Panc1 (cell line): ENCODE data around the gene ZFHX3. TPM values are rescaled to one million over a fixed set of nuclear protein-coding genes. Genes with fewer than 3 reads are reported as not detected.

ENCODE experiments used
- ATAC-seq: fragments of 200-7000 bp; cut with Tn5 transposase; 2 replicates; pipeline ENCODE4 v1.9.1; 2020; ENCODE audit warnings: mild to moderate bottlenecking, moderate library complexity
- BruUV-seq: library from RNA; stranded (reverse); fragments of 400-500 nt; replicated peaks from 2 replicates; lab custom pipeline; 2021; lab: Mats Ljungman, UMichigan
- CTCF ChIA-PET: fragments of 300-600 bp; sonication (Branson Sonifier 250); formaldehyde crosslinking; loops from one replicate; lab custom pipeline; 2022; ENCODE audit warnings: antibody characterized with exemption; lab: Charles Lee
- POLR2A ChIA-PET: fragments of 300-600 bp; sonication (Branson Sonifier 250); formaldehyde crosslinking; loops from one replicate; lab custom pipeline; 2022; ENCODE audit warnings: antibody characterized with exemption; lab: Charles Lee
- DNase-seq: peaks from one replicate; pipeline ENCODE4 v3.0.0-alpha.2; 2010; ENCODE audit warnings: low read depth, low spot score
- H3K27ac ChIP-seq: 2 replicates; pipeline ENCODE4 v1.5.1; 2011; ENCODE audit warnings: mild to moderate bottlenecking, low read length, inconsistent platforms
- H3K27me3 ChIP-seq: fragments of 200-500 bp; sonication (Bioruptor generic); 2 replicates; pipeline ENCODE4 v1.6.0; 2014; ENCODE audit warnings: low read length, inconsistent platforms; ENCODE audit not compliant: control insufficient read depth, insufficient read depth
- H3K36me3 ChIP-seq: fragments of 200-500 bp; sonication (Bioruptor generic); 2 replicates; pipeline ENCODE4 v1.5.1; 2014; ENCODE audit warnings: inconsistent platforms, mild to moderate bottlenecking, low read length, moderate library complexity; ENCODE audit not compliant: control insufficient read depth, insufficient read depth
- H3K4me1 ChIP-seq: 2 replicates; pipeline ENCODE4 v1.5.1; 2011; ENCODE audit warnings: inconsistent platforms, mild to moderate bottlenecking, low read length, moderate library complexity; ENCODE audit not compliant: control insufficient read depth, insufficient read depth
- H3K4me3 ChIP-seq, 2 experiments: 2 replicates each; pipeline ENCODE4 v1.5.1; 2011 to 2012; ENCODE audit warnings: low read depth in 2 of 2, low read length in 2 of 2, mild to moderate bottlenecking in 2 of 2, inconsistent platforms in 1 of 2, moderate library complexity in 1 of 2
- H3K9me3 ChIP-seq: fragments of 200-500 bp; sonication (Bioruptor generic); 2 replicates; pipeline ENCODE4 v1.5.1; 2014; ENCODE audit warnings: low read depth, mild to moderate bottlenecking, inconsistent platforms, low read length, moderate library complexity; ENCODE audit not compliant: control insufficient read depth, insufficient read depth
- POLR2AphosphoS5 ChIP-seq: IDR thresholded peaks from 2 replicates; pipeline ENCODE4 v1.6.1; 2012; ENCODE audit warnings: mild to moderate bottlenecking, low read depth, low read length, moderate library complexity
- SIN3A ChIP-seq: IDR thresholded peaks from 2 replicates; pipeline ENCODE4 v1.6.1; 2012; ENCODE audit warnings: low read depth, mild to moderate bottlenecking, low read length, moderate library complexity, borderline replicate concordance; ENCODE audit not compliant: insufficient read depth
- TCF7L2 ChIP-seq: IDR thresholded peaks from 2 replicates; pipeline ENCODE4 v1.6.1; 2011; ENCODE audit warnings: mild to moderate bottlenecking, low read depth, low read length, inconsistent platforms
- in situ Hi-C: cut with HindIII; loops from 2 replicates; pipeline ENCODE4 v1.10.0; 2016; ENCODE audit warnings: low sequenced_read_pairs, low pct_unique_long_range_greater_than_20kb
- intact Hi-C: fragments of 100-400 bp; cut with micrococcal nuclease; formaldehyde crosslinking; loops from one replicate; pipeline ENCODE4 v1.10.0; 2022; ENCODE audit not compliant: unreplicated experiment
- total RNA-seq: library from RNA; stranded (reverse); gene quantifications from one replicate; pipeline ENCODE4 v1.2.1, GENCODE V29; 2021; ENCODE audit not compliant: unreplicated experiment
- TF ChIP-seq, protein P1 (sequence below), 2 experiments: IDR thresholded peaks; 2 replicates each; pipeline ENCODE4 v1.6.1; 2011 to 2012; ENCODE audit warnings: low read depth in 2 of 2, control low read depth in 1 of 2, low read length in 1 of 2, mild to moderate bottlenecking in 1 of 2, moderate library complexity in 1 of 2; ENCODE audit not compliant: insufficient read depth in 1 of 2
- TF ChIP-seq, protein P2 (sequence below): fragments of 450-650 bp; IDR thresholded peaks from 2 replicates; pipeline ENCODE4 v1.5.1; 2017; ENCODE audit warnings: mild to moderate bottlenecking

Gene ZFHX3
- total RNA-seq, 1 experiment from 2014 or later: 7.1 TPM

DNA sequence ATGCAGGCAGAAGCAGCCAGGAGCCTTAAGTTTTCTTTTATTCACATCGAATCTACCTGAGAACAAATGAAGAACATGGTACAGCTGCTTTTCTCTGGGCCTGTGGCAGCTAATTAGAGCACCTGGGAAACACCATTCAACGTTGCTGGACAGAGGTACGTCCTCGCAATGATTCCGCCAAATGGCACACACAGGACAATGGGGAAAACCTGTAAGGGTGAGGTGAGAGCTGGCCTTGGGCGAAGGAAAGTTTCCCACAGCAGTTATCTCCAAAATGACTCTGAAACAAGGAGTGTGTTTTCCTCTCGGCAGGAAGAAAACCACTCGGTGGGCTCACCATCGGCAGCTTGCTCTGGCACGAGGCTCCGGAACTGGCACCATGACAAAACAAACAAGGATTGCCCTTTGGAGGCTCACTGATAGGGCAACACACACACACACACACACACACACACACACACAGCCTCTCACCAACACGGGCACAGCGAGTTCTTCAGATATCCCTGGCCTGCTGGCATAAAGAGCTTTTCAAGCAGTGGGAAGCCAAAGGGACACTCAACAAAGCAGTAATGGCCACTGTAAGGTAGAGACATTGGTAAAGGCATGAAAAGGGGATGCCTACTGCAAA is 73.7 kb downstream of the ZFHX3 start:
- CTCF ChIA-PET: no interaction called here
- no peak overlapping the region for H3K4me3 ChIP-seq
- ATAC-seq: no peak
- no peak for TF ChIP-seq TCF7L2
- no peak for TF ChIP-seq SIN3A
- TF ChIP-seq, protein P1, sequence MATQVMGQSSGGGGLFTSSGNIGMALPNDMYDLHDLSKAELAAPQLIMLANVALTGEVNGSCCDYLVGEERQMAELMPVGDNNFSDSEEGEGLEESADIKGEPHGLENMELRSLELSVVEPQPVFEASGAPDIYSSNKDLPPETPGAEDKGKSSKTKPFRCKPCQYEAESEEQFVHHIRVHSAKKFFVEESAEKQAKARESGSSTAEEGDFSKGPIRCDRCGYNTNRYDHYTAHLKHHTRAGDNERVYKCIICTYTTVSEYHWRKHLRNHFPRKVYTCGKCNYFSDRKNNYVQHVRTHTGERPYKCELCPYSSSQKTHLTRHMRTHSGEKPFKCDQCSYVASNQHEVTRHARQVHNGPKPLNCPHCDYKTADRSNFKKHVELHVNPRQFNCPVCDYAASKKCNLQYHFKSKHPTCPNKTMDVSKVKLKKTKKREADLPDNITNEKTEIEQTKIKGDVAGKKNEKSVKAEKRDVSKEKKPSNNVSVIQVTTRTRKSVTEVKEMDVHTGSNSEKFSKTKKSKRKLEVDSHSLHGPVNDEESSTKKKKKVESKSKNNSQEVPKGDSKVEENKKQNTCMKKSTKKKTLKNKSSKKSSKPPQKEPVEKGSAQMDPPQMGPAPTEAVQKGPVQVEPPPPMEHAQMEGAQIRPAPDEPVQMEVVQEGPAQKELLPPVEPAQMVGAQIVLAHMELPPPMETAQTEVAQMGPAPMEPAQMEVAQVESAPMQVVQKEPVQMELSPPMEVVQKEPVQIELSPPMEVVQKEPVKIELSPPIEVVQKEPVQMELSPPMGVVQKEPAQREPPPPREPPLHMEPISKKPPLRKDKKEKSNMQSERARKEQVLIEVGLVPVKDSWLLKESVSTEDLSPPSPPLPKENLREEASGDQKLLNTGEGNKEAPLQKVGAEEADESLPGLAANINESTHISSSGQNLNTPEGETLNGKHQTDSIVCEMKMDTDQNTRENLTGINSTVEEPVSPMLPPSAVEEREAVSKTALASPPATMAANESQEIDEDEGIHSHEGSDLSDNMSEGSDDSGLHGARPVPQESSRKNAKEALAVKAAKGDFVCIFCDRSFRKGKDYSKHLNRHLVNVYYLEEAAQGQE (IDR thresholded peaks at IDR 0.05; ENCODE audit: insufficient read depth in 1 of 2, low read depth in 2 of 2, low read length in 1 of 2): no peak
- no TSS peak for BruUV-seq
- H3K36me3 ChIP-seq: no peaks in the 10 kb centered on the region
- H3K4me1 ChIP-seq: no peaks in the 10 kb centered on the region
- no peaks in the 10 kb centered on the region for H3K9me3 ChIP-seq
- H3K27me3 ChIP-seq: no peaks in the 10 kb centered on the region
- in situ Hi-C loops (no loop called here), intact Hi-C loops (no loop called here)
- H3K27ac ChIP-seq: no peak overlapping the region
- DNase-seq: no peak
- POLR2A ChIA-PET: no interaction called here

DNA sequence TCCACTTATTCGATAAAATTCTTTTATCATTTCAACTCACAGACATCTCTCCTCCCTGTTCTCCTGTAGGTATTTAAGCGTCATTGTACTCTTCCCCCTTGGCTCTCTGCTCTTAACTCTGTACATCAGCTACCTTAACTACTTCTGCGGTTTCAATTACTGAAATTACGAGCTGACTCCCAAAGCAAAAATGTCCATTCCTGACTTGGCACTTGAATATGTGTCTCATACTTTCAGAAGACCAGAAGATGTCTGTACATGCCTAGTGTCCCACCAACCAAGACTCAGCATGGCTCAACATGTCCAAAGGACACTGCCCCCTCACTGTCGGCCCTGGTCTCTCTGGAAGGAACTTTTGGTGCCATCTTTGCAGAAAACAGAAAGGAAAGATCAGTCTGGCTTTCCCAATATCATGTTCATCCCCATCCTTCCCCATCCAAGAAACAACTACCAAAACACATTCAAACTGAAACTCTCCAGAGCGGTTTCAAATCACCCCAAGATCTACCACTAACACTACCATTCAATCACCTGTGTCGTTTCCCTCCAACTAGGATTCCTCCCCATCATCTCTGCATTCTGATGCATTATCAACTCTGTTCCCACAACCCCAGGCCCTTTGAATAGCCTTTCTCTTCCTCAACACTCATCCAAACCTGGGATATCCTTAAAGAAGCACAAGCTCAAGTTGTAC is 74.9 kb downstream of the ZFHX3 start:
- Histone ChIP-seq H3K4me3 (no peak overlapping the region), H3K4me1 (no peaks in the 10 kb centered on the region), H3K36me3 (no peaks in the 10 kb centered on the region), H3K27me3 (no peaks in the 10 kb centered on the region), H3K27ac (no peak overlapping the region), H3K9me3 (no peaks in the 10 kb centered on the region)
- ATAC-seq (no peak), DNase-seq (no peak)
- no peak for TF ChIP-seq POLR2AphosphoS5
- TF ChIP-seq SIN3A: no peak
- no peak for TF ChIP-seq TCF7L2
- TF ChIP-seq, protein P2, sequence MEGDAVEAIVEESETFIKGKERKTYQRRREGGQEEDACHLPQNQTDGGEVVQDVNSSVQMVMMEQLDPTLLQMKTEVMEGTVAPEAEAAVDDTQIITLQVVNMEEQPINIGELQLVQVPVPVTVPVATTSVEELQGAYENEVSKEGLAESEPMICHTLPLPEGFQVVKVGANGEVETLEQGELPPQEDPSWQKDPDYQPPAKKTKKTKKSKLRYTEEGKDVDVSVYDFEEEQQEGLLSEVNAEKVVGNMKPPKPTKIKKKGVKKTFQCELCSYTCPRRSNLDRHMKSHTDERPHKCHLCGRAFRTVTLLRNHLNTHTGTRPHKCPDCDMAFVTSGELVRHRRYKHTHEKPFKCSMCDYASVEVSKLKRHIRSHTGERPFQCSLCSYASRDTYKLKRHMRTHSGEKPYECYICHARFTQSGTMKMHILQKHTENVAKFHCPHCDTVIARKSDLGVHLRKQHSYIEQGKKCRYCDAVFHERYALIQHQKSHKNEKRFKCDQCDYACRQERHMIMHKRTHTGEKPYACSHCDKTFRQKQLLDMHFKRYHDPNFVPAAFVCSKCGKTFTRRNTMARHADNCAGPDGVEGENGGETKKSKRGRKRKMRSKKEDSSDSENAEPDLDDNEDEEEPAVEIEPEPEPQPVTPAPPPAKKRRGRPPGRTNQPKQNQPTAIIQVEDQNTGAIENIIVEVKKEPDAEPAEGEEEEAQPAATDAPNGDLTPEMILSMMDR: no peak
- TF ChIP-seq, protein P1 (IDR thresholded peaks at IDR 0.05; ENCODE audit: insufficient read depth in 1 of 2, low read depth in 2 of 2, low read length in 1 of 2): no peak
- in situ Hi-C loops (no loop called here), intact Hi-C loops (no loop called here)
- ChIA-PET POLR2A (no interaction called here), CTCF (no interaction called here)
- no TSS peak for BruUV-seq
